Measurements from ENCODE around the gene RNF5.

GRCh38 chr6:32173051-32173727 lies 5.0 kb upstream of the RNF5 start:
- TF ChIP-seq ZNF76 (tag by site-specific recombination; IDR thresholded peaks at IDR 0.05; ENCODE audit: borderline replicate concordance, low read depth) (no peak), ZNF280C (tag by site-specific recombination; IDR thresholded peaks at IDR 0.05) (no peak), ZNF830 (tag by site-specific recombination; IDR thresholded peaks at IDR 0.05; ENCODE audit: low read depth) (no peak), CTCF (tag by site-specific recombination; IDR thresholded peaks at IDR 0.05) (no peak), ZNF274 (IDR thresholded peaks at IDR 0.05; ENCODE audit: low read length) (no peak), ZNF274 (tag by site-specific recombination; IDR thresholded peaks at IDR 0.05; ENCODE audit: borderline replicate concordance) (no peak)
- TF ChIP-seq, protein P1, sequence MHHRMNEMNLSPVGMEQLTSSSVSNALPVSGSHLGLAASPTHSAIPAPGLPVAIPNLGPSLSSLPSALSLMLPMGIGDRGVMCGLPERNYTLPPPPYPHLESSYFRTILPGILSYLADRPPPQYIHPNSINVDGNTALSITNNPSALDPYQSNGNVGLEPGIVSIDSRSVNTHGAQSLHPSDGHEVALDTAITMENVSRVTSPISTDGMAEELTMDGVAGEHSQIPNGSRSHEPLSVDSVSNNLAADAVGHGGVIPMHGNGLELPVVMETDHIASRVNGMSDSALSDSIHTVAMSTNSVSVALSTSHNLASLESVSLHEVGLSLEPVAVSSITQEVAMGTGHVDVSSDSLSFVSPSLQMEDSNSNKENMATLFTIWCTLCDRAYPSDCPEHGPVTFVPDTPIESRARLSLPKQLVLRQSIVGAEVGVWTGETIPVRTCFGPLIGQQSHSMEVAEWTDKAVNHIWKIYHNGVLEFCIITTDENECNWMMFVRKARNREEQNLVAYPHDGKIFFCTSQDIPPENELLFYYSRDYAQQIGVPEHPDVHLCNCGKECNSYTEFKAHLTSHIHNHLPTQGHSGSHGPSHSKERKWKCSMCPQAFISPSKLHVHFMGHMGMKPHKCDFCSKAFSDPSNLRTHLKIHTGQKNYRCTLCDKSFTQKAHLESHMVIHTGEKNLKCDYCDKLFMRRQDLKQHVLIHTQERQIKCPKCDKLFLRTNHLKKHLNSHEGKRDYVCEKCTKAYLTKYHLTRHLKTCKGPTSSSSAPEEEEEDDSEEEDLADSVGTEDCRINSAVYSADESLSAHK (tag by site-specific recombination; IDR thresholded peaks at IDR 0.05) = no peak

All from HEK293 (cell line).